ENCODE results near the gene ATXN2.

The ATXN2 gene

DNA sequence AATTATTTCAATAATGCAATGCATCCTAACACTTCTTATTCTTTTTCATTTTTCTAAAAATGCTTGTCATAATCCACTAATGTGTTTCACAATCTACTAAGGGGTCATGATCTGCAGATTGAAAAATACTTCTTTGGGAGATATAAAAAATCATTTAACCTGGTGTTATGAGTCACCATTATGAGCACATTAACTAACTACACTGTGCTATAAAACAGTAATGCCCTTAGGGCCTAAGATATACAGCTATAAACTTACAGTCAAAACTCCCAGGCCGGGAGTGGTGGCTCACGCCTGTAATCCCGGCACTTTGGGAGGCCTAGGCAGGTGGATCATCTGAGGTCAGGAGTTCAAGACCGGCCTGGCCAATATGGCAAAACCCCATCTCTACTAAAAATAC, 14.2 kb downstream of the ATXN2 start:
- TF ChIP-seq GATA2 (IDR thresholded peaks at IDR 0.05; ENCODE audit: low read depth, low read length): no peak
- no peak for TF ChIP-seq GATA3 (IDR thresholded peaks at IDR 0.05; ENCODE audit: low read depth, low read length)

DNA sequence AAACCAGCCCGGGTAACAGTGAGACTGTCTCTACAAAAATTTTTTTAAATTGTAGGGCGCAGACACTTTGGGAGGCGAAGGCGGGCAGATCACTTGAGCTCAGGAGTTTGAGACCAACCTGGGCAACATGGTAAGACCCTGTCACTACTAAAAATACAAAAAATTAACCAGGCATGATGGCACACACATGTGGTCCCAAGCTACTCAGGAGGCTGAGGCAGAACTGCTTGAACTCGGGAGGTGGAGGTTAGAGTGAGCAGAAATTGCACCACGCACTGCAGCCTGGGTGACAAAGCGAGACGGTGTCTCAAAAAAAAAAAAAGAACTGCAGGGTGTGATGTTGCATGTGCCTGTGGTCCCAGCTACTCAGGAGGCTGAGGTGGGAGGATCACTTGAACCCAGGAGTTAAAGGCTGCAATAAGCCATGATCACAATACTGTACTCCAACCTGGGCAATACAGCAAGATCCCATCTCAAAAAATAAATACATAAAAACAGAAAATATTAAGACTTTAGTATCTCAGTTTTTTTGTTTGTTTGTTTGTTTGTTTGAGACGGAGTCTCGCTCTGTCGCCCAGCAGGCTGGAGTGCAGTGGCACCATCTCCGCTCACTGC, 16.9 kb downstream of the ATXN2 start:
- TF ChIP-seq GATA3 (IDR thresholded peaks at IDR 0.05; ENCODE audit: low read depth, low read length) (no peak), GATA2 (IDR thresholded peaks at IDR 0.05; ENCODE audit: low read depth, low read length) (no peak)

DNA sequence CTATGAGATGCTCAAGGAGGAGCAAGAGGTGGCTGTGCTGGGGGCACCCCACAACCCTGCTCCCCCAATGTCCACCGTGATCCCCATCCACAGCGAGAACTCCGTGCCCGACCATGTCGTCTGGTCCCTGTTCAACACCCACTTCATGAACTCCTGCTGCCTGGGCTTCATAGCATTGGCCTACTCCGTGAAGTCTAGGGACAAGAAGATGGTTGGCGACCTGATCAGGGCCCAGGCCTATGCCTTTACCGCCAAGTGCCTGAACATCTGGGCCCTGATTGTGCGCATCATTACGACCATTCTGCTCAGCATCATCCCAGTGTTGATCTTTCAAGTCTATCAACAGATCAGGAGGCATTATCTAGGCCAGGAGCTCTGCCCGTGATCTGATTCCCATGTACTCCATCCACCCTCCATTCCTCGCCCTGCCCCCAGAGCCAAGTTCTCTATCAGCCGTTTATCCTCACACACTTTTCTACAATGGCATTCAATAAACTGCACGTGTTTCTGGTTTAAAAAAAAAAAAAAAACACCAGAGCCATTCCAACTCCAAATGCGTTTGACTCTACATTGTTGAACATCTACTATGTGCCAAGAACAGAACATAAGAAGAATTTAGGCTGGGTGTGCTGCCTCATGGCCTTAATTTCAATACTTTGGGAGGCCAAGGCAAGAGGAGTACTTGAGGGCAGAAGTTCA, 17.5 kb downstream of the ATXN2 start:
- TF ChIP-seq GATA3 (IDR thresholded peaks at IDR 0.05; ENCODE audit: low read depth, low read length) (no peak), GATA2 (IDR thresholded peaks at IDR 0.05; ENCODE audit: low read depth, low read length) (no peak)

DNA sequence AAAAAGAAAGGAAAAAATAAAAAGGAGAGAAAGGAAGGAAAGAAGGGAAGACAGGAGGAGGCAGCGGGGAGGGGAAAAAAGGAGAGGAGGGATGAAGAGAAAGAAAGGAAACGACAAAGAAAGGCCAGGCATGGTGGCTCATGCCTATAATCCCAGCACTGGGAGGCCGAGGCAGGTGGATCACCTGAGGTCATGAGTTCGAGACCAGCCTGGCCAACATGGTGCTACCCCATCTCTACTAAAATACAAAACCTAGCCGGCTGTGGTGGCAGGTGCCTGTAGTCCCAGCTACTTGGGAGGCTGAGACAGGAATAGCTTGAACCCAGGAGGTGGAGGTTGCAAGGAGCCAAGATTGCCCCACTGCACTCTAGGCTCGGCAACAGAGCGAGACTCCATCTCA, 18.4 kb downstream of the ATXN2 start:
- TF ChIP-seq GATA2 (IDR thresholded peaks at IDR 0.05; ENCODE audit: low read depth, low read length) (no peak), GATA3 (IDR thresholded peaks at IDR 0.05; ENCODE audit: low read depth, low read length) (no peak)

DNA sequence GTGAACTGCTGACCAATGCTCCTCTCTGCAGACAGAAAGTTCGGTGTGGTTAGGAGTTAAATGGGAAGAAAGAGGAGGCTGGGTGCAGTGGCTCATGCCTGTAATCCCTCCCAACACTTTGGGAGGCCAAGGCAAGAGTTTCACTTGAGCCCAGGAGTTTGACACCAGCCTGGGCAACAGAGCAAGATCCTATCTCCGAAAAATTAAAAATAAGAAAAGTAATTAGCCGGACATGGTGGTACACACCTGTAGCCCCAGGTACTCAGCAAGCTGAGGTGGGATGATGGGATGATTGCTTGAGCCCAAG, 19.0 kb downstream of the ATXN2 start:
- TF ChIP-seq GATA3 (IDR thresholded peaks at IDR 0.05; ENCODE audit: low read depth, low read length) (no peak), GATA2 (IDR thresholded peaks at IDR 0.05; ENCODE audit: low read depth, low read length) (no peak)

DNA sequence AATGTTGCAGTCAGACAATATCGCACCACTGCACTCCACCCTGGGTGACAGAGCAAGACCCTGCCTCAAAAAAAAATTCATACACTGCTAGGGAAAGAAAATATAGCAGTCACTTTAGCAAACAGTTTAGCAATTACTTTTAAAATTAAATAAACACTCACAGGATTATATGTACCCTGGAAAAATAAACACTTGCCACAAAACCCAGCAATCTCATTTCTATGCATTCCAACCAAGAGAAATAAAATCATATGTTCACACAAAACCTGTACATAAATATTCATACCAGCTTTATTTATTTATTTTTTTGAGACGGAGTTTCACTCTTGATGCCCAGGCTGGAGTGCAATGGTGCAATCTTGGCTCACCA, 20.2 kb downstream of the ATXN2 start:
- TF ChIP-seq GATA3 (IDR thresholded peaks at IDR 0.05; ENCODE audit: low read depth, low read length) (no peak), GATA2 (IDR thresholded peaks at IDR 0.05; ENCODE audit: low read depth, low read length) (no peak)

DNA sequence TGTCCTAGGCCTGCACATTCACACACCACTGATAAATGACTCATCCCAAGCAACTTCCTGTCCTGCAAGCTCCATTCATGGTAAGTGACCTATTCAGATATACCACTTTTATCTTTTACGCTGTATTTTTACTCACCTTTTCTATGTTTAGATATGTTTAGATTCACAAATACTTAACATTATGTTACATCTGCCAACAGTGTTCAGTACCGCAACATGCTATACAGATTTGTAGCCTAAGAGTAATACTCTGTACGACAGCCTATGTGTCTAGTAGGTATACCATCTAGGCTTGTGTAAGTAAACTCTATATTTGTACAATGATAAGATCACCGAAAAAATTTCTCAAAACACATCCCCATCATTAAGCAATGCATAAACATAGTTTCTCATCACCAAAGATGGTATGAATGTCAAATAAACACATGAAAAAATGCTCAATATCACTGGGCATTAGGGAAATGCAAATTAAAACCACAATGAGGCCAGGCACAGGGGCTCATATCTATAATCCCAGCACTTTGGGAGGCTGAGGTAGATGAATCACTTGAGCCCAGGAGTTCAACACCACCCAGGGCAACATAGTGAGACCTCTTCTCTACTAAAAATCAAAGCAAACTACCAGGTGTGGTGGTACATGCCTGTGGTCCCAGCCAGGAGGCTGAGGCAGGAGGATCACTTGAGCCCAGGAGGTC, 20.7 kb downstream of the ATXN2 start:
- TF ChIP-seq GATA3 (IDR thresholded peaks at IDR 0.05; ENCODE audit: low read depth, low read length): no peak
- TF ChIP-seq GATA2 (IDR thresholded peaks at IDR 0.05; ENCODE audit: low read depth, low read length): no peak

DNA sequence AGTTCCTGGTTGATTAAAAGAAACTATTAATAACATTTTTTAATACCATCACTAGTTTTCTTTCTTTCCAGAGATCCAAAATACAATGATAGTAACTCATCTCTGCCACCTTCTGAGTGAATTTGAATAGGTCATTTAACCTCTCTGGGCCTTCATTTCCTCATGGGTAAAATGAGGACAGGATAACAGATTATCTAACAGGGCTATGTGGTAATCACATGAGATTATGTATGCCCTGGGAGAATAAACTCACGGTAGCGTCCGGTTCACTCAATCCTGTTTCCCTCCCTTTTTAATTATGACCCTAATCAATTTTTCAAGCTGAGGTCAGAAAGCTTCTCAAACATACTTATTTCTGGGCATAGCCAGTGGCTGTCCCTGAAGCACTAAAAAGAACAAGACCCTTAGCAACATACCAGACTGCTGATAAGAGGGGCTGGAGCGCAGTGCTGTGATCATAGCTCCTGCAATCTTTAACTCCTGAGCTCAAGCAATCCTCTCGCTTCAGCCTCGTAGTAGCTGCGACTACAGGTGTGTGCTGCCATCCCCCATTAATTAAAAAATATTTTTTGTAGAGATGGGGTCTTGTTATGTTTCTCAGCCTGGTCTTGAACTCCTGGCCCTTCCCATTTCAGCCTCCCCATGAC, 24.2 kb downstream of the ATXN2 start:
- TF ChIP-seq GATA2 (IDR thresholded peaks at IDR 0.05; ENCODE audit: low read depth, low read length) (no peak), GATA3 (IDR thresholded peaks at IDR 0.05; ENCODE audit: low read depth, low read length) (no peak)

DNA sequence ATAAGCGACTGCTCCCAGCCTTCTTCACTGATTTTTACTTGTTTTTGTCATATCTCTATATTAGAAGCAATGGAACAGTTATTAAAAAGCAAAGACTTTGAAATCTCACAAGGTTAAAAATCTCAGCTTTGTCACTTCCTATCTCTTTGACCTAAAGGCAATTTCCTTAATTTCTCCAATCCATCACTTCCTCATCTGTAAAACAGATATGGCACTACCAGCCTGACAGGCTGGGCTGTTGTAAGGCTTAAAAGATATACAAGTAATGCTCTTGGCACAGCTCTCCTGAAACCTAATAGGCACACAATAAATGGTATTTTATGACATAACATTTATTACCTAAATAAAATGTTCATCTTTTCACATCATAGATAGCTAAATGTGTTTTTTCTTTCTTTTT, 25.6 kb downstream of the ATXN2 start:
- no peak for TF ChIP-seq GATA2 (IDR thresholded peaks at IDR 0.05; ENCODE audit: low read depth, low read length)
- TF ChIP-seq GATA3 (IDR thresholded peaks at IDR 0.05; ENCODE audit: low read depth, low read length): no peak

DNA sequence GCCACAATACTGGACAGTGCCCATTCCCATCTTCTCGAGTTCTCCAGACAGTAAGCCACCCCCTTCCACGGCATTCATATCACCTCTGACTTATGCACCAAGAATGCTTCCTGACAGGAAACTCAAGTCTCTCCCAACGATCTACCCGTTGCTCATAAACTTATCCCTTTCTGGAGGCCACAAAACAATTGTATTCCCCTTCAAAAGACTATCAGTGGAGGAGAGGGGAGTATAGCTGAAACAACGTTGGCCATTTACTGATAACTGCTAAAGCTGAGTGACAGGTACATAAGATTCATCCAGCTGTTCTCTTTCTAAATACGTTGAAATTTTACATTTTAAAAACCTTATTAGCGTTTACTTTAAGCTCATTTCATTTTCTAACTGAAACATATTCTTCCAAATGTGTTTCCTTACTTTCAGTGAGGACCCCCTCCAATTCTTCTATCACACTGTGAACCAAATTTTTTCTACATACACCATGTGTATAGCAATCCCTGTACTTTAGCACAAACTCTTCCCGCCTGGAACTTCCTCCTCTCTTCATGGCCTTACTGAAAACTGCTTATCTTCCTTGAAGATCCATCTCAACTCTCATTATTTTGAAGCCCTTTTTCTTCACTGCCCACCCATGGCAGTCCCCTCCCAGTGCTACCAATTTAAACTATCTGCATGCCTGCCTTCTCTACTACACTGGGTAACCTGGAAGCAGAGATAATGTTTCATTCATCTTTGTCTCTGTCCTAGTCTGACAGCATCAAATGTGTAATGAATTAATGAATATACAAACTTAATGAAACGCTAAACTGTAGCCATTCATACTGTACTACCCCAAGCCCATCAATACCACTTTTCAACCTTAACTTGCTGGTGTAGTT, 28.8 kb downstream of the ATXN2 start:
- TF ChIP-seq GATA2 (IDR thresholded peaks at IDR 0.05; ENCODE audit: low read depth, low read length) (no peak), GATA3 (IDR thresholded peaks at IDR 0.05; ENCODE audit: low read depth, low read length) (no peak)

DNA sequence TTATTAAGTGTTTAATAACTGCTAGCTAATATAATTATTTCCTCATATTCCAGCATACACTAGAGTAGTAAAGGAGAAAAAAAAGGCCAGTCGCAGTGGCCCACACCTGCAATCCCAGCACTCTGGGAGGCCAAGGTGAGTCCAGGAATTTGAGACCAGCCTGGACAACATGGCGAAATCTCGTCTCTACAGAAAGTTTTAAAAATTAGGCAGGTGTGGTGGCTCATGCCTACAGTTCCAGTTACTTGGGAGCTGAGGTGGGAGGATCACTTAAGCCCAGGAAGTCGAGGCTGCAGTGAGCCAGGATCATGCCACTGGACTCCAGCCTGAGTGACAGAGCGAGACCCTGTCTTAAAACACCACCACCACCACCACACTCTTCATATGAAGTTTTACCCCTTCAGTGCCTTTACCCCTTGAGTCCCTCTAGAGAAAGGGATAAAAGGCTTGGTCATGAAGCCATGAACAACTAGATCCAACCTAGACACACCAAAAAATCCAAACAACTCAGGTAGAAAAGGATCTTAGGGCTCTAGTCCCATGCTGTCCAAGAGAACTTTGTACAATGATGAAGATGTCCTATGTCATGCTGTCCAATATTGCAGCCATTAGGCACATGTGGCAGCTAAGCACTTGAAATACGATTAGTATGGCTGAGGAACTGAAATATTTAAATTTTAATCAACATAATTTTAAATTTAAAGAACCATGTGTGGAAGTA, 29.6 kb downstream of the ATXN2 start:
- TF ChIP-seq GATA2 (IDR thresholded peaks at IDR 0.05; ENCODE audit: low read depth, low read length) (no peak), GATA3 (IDR thresholded peaks at IDR 0.05; ENCODE audit: low read depth, low read length) (no peak)

DNA sequence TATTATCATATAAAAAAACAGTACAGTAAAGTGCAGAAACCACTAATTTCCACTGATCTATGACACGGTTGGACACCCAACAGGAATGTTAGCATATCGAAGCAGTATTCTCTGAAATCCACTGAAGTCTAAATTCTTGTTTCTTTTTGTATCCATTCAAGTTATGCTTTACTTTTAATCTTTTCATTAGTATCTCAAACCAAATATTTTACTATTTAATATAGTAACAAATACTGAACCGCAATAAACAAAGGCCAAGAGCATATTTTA, 41.1 kb downstream of the ATXN2 start:
- no peak for TF ChIP-seq GATA2 (IDR thresholded peaks at IDR 0.05; ENCODE audit: low read depth, low read length)
- no peak for TF ChIP-seq GATA3 (IDR thresholded peaks at IDR 0.05; ENCODE audit: low read depth, low read length)

DNA sequence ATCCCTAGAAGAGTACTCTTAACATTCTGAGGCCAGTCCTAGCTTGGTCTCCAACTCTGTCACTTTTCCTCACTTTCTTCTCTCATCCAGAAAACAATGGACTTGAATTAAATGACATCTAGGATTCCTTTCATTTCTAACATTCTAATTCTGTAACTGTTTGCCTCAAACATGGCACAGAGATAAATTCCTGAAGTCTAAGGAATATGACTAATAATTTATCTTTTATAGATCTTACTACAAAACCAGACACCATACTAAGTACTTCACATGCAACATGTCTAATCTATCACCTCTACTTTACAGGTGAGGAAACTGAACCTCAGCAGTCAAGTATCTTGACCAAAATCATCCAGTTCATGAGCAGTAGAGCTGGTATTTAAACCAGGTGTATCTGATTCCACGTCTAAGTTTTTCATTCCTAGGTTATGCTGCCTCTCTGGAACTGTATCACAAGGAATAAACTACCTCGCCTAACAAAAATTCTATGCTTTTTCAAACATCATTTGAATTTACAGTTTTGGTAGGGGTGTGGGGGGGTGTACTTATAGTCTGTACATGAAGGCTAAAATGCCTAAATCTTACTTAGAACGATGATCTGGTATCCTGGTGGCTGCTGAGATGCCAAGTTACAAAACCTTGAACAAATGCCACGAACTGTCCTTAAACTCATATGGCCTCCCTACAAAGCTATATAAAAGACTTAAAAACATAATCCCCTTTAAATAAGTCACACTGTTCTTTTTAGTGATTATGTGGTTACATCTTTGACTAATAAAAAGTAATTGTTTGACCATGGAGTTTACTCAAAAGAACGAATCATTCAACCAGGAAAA, 41.6 kb downstream of the ATXN2 start:
- TF ChIP-seq GATA3 (IDR thresholded peaks at IDR 0.05; ENCODE audit: low read depth, low read length): no peak
- TF ChIP-seq GATA2 (IDR thresholded peaks at IDR 0.05; ENCODE audit: low read depth, low read length): no peak
